ENCODE measurements around the gene CEP72.

DNA sequence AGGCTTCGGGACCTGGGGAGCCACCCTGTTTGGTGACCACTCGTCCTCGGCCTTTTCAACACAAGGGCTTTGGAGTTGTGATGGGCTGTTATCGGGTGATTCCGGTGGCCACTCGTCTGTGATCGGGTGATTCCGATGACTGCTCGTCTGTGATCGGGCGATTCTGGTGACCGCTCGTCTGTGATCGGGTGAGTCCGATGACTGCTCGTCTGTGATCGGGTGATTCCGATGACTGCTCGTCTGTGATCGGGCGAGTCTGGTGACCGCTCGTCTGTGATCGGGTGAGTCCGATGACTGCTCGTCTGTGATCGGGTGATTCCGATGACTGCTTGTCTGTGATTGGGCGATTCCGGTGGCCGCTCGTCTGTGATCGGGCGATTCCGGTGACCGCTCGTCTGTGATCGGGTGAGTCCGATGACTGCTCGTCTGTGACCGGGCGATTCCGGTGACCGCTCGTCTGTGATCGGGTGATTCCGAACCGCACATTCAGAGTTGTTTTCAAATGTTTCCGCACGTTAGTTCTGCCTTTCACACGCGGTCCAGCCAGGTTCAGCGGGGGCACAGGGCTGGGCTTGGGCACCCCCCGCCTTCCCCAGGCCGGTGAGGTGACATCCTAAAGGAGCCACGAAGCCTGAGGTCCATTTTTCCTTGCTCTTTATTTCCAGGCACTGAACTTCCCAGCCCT is 50.8 kb downstream of the CEP72 start:
- TF ChIP-seq, protein P1, sequence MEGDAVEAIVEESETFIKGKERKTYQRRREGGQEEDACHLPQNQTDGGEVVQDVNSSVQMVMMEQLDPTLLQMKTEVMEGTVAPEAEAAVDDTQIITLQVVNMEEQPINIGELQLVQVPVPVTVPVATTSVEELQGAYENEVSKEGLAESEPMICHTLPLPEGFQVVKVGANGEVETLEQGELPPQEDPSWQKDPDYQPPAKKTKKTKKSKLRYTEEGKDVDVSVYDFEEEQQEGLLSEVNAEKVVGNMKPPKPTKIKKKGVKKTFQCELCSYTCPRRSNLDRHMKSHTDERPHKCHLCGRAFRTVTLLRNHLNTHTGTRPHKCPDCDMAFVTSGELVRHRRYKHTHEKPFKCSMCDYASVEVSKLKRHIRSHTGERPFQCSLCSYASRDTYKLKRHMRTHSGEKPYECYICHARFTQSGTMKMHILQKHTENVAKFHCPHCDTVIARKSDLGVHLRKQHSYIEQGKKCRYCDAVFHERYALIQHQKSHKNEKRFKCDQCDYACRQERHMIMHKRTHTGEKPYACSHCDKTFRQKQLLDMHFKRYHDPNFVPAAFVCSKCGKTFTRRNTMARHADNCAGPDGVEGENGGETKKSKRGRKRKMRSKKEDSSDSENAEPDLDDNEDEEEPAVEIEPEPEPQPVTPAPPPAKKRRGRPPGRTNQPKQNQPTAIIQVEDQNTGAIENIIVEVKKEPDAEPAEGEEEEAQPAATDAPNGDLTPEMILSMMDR (IDR thresholded peaks at IDR 0.05), result no peak
- no peak for TF ChIP-seq ZFX (IDR thresholded peaks at IDR 0.05; ENCODE audit: borderline replicate concordance)

Measured in 22Rv1 (cell line).